GM12801 (cell line): Measurements from ENCODE around the gene POMGNT1.

ENCODE experiments used
- CTCF ChIP-seq: IDR thresholded peaks from one replicate; pipeline ENCODE4 v1.5.1; 2011; ENCODE audit warnings: control low read depth; ENCODE audit not compliant: insufficient read length; ENCODE audit errors: extremely low read depth

Gene POMGNT1

GRCh38 chr1:46183926-46184557, 14.2 kb downstream of the POMGNT1 start:
- no peak for TF ChIP-seq CTCF

- no peak for TF ChIP-seq CTCF
Observed at GRCh38 chr1:46183079-46183847, 15.0 kb downstream of the POMGNT1 start.

- no peak for TF ChIP-seq CTCF
Observed at GRCh38 chr1:46181343-46182260, 16.6 kb downstream of the POMGNT1 start.

GRCh38 chr1:46180082-46180616, 18.1 kb downstream of the POMGNT1 start:
- no peak for TF ChIP-seq CTCF

- TF ChIP-seq CTCF, result peak; percentile 6
Observed at GRCh38 chr1:46179138-46180081, 18.8 kb downstream of the POMGNT1 start.

- TF ChIP-seq CTCF, result no peak
Observed at GRCh38 chr1:46176211-46176865, 21.9 kb downstream of the POMGNT1 start, which contains the start of gene P3R3URF. TSS of gene P3R3URF (minus strand) at chr1:46176488. CDS start at chr1:46176471, 17 bp downstream.
